Testis (tissue), 2 donors: ENCODE results near the gene DLG2.

Source experiments
- CTCF ChIP-seq, 3 experiments: fragments of 450-650 bp in 2 of 3; fragments of 200-600 bp in 1 of 3; sonication (generic) in 1 of 3; IDR thresholded peaks; one replicate each; pipeline ENCODE4 v1.5.1; 2016 to 2019; ENCODE audit warnings: antibody characterized with exemption in 3 of 3, mild to moderate bottlenecking in 2 of 3, moderate library complexity in 1 of 3
- POLR2A ChIP-seq: fragments of 450-650 bp; IDR thresholded peaks from one replicate; pipeline ENCODE4 v1.6.1; 2017; ENCODE audit warnings: antibody characterized with exemption, mild to moderate bottlenecking, moderate library complexity

- TF ChIP-seq CTCF (IDR thresholded peaks at IDR 0.05) (no peak), POLR2A (no peak)
Observed at GRCh38 chr11:85485902-85486301, 141.2 kb downstream of the DLG2 start.
